ENCODE data around the gene ADCY4.

The ADCY4 gene

GRCh38 chr14:24271134-24271833 lies 63.6 kb downstream of the ADCY4 start, which contains the start of gene RABGGTA:
RABGGTA (minus strand) TSS chr14:24271597; CDS start chr14:24271115, 482 bp downstream.
- DNase-seq = peak; percentile 96

GRCh38 chr14:24270537-24271133 lies 64.2 kb downstream of the ADCY4 start:
- DNase-seq = peak; percentile 57

GRCh38 chr14:24269910-24270536 lies 64.8 kb downstream of the ADCY4 start:
- DNase-seq = no peak

GRCh38 chr14:24269368-24269767 lies 65.5 kb downstream of the ADCY4 start:
- no peak for DNase-seq
